ENCODE data around the gene CDKAL1.

Gene CDKAL1

DNA sequence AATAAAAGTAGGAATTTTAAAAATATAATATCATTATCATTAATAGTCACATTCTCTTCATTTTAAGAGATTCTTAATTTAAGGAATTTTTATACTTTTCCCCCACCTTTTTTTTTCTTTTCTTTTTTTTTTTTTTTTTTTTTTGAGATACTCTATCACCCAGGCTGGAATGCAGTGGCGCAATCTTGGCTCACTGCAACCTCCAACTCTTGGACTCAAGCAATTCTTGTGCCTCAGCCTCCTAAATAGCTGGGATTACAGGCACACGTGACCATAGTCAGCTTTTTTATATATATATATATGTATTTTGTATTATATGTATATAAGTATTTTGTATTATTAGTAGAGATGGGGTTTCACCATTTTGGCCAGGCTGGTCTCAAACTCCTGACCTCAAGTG lies 457.7 kb downstream of the CDKAL1 start:
- no peak for DNase-seq

GRCh38 chr6:20996099-20996498 lies 461.8 kb downstream of the CDKAL1 start:
- no peak for DNase-seq

DNA sequence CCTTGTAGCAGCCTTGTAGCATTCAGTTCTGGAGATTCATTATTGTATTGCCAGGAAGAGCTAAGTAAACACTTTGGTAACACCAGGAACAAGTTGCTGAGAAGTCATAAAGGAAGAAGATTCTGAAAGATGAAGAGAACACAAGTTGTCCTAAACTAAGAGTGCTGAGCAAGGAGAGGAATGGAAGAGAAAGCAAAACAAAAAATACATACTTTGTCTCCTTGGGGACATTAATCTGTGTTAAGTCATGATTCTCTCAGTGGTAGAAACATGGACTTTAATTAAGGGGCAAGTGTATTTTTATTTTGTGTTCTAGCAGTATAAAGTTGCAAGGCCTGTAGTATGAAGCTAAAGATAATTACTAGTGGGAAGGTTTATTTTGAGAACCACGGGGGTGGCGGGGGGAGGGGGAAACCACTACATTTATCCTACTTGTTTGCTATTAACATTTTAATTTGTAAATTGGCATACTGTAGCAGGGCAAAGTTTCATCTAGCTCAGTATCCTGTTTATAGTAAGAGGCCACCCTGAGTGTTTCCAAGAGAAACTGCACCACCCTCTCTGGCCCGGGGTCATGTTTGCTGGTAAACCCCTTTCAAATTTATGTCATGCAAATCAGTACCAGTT lies 463.0 kb downstream of the CDKAL1 start:
- DNase-seq, result no peak

GRCh38 chr6:20997770-20998147 lies 463.5 kb downstream of the CDKAL1 start:
- no peak for DNase-seq

GRCh38 chr6:20998748-20999448 lies 464.6 kb downstream of the CDKAL1 start:
- no peak for DNase-seq

GRCh38 chr6:21000331-21000801 lies 466.1 kb downstream of the CDKAL1 start:
- no peak for DNase-seq

DNA sequence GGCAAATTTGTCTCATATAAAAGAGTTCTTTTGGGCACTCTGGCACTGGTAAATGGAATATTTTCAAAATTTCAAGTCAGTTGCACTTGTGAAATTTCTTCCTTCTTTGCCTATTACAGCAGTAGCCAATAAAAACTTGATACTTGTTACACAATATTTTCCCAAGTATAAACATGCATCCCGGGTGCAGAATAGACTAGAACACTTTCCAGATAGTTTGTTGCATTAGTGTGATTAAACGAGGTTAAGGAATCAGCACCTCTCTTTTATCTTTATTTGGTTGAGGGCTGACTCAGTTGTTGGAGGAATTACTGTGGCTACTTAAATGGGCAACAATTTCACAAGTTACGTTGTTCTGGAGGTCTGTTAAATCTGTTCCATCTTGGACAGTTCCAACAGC lies 467.5 kb downstream of the CDKAL1 start:
- no peak for DNase-seq

- no peak for DNase-seq
Measured at GRCh38 chr6:21003780-21004541, 469.7 kb downstream of the CDKAL1 start.

- DNase-seq, result no peak
Measured at GRCh38 chr6:21005816-21006570, 471.7 kb downstream of the CDKAL1 start.

DNA sequence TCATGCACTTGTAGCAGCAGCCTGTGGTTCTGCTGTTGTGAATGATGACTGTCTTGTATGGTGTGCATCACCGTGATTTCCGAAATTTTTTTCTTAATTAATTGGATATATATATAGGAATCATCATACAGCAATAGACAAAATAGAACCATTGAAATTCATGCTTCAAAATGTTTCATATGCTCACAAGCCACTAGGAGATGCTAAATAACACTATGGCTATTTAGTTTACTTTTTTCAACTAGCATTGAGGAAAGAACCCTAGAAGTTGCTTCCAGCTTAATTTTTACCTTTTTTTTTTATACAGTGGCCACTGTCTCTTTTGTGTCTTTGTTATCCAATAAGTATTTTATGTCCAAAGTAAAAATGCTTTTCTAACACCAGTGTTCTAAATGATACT lies 485.4 kb downstream of the CDKAL1 start:
- DNase-seq, result no peak

- DNase-seq, result no peak
Measured at GRCh38 chr6:21022343-21023107, 488.3 kb downstream of the CDKAL1 start.

DNA sequence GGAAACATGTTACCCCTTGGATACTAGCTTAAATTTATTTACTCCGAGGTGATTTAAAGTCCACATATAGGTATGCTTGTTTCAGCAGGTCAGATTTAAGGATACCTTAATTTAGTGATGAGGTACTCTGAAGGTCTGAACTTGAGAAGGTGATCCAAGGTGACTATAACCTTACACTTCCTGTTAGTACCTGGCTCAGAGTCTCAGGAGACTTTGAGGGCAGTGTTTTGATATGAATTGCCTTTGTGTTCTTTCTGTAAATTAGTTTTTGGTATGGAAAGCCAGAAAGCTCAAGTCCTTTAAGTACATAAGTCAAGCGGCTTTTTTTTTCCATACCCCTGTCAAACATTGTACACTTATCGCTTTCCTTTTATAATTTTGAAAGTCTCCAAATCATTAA lies 489.0 kb downstream of the CDKAL1 start:
- DNase-seq, result no peak

DNA sequence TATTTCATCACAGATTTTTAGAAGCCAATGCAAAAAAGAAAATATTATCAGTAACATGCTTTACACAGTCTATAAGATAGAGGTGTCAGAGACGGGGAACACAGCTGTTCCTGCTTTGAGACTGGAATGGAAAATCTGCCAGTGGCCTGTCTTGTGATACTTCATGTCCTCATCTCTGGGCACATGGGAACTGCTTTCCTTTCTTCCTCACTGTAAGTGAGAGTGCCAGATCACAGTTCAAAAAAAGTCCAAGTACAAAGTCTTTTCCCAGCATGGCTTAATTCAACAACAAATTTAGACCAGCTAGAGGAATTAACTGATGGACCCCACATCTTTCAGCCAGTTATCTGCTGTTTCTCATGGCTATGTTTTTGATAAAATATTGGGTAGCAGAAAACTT lies 490.4 kb downstream of the CDKAL1 start:
- no peak for DNase-seq

GRCh38 chr6:21026576-21027273 lies 492.5 kb downstream of the CDKAL1 start:
- no peak for DNase-seq

DNA sequence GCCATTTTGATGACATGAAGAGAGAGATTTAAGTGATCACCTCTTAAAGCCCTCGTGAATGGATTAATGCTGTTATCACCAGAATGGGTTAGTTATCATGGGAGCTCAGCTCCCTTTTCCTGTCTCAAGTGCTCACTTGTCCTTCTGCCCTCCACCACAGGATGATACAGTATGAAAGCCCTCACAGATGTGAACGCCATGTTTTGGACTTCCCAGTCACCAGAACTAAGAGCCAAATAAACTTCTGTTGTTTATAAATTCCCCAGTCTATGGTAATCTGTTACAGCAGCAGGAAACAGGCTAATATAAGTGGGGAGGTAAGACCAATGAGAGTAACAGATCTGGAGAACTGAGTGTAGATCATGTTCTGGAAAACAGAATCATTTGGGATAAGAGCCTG lies 493.2 kb downstream of the CDKAL1 start:
- DNase-seq, result no peak

DNA sequence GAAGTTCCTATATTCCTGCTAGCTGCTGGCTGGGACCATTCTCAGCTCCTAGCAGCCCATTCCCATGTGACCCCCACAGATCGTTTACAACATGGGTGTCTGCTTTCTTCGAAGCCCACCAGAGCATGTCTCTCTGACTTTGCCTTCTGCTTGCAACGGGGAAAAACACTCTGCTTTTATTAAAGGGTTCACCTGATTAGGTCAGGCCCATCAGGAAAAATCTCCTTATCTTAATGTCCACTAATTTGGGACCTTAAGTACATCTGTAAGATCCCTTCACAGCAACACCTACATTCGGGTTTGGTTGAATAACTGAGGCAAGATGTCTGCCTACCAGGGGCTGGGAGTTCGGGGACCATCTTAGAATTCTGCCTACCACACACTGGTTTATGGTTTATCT lies 496.9 kb downstream of the CDKAL1 start:
- no peak for DNase-seq

- DNase-seq, result no peak
Measured at GRCh38 chr6:21033084-21033483, 498.8 kb downstream of the CDKAL1 start.

DNA sequence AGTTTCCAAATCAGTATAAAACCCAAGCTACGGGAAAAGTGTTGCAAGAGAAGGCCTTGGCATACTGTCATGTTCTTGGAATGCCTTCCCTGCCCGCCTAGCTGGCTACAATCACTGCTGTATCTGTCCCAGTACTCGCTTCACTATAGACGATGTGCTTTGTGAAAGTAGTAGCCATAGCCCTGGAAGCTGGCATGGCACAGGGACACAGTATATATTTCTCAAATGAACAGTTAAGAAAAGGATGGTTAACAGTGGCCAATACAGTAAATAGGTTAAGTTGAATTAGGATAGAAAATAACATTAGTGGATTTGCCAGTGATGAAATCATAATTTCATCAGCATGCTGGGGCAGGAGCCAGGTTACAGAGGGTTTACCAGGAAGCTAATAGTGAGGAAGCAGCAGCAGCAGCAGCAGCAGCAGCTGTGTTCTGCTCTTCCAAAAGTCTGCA lies 499.3 kb downstream of the CDKAL1 start:
- no peak for DNase-seq

- no peak for DNase-seq
Measured at GRCh38 chr6:21034345-21034744, 500.1 kb downstream of the CDKAL1 start.

GRCh38 chr6:21037453-21037852 lies 503.2 kb downstream of the CDKAL1 start:
- DNase-seq, result no peak

- no peak for DNase-seq
Measured at GRCh38 chr6:21039926-21040325, 505.7 kb downstream of the CDKAL1 start.
